ENCODE data around the gene UGT2B17. TPM values are rescaled to one million over a fixed set of nuclear protein-coding genes. Genes with fewer than 3 reads are reported as not detected.

The UGT2B17 gene
- not detected in 2 replicates for total RNA-seq

DNA sequence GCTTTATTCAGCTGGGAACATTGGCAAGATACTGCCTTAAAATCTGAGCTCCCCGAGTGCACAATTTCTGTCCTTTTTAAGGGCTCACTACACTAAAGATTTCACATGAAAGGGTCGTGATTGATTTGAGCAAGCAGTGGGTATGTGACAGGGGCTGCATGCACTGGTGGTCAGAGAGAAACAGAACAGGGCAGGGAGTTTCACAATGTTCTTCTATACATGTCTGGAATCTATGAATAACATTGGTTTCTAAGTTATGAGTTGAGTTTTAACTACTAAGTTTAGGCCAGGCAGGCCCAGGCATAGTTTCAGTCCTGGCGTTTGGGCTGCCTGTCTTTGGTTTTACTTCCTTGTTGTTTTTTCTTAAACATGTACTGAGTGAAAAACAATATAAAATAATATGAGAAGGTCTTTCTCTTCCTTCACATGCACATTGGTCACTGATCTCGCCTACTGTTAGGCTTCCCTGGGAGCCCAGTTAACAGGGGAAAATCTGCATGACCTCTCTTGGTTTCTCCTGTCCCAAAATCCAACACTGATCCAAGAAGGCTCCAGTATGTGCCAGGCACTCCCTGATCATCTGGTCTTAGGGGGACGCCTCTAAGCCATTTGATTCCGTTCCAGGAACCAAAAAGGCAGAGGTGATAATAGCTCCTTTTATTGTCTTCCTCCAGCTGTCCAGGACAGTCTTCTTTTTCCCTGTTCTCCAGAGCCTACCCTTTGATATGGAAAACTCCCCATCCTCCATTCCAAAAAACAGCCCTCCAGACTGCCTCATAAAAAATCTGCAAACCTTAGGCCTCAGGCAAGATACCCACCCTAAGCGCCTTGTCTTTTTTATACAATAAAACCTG, at the start of gene UGT2B17:
UGT2B17 (minus strand) TSS at position 51 of the 854 bp plus-strand sequence. CDS start 7,838 bp downstream, outside the sequence.

Other genes starting within 250 kb of the UGT2B17 start
- gene YTHDC1, start 226.2 kb downstream of the UGT2B17 start, total RNA-seq: 20.8 and 49.0 TPM in 2 replicates
- gene TMPRSS11E, start 128.9 kb downstream of the UGT2B17 start, total RNA-seq: not detected in 2 replicates
- not detected in 2 replicates for gene UGT2B15, start 94.3 kb upstream of the UGT2B17 start, total RNA-seq
- not detected in 2 replicates for gene UGT2B10, start 239.7 kb upstream of the UGT2B17 start, total RNA-seq